AG09319 (cell line): ENCODE measurements around the gene CHMP1A.
"Not testable (repeated sequence)": the region's sequence is repeated elsewhere in the genome, so short reads cannot be mapped to it uniquely, and the experiment has no call there.

Experiments used
- DNase-seq: peaks from one replicate; pipeline ENCODE4 v3.0.0-alpha.2; 2010; ENCODE audit warnings: low read depth; ENCODE audit errors: extremely low read depth
- CTCF ChIP-seq: IDR thresholded peaks from 2 replicates; pipeline ENCODE4 v1.5.1; 2011; ENCODE audit warnings: low read depth, mild to moderate bottlenecking, inconsistent platforms, low read length, moderate library complexity

The CHMP1A gene

GRCh38 chr16:89700649-89701424 is 43.3 kb upstream of the CHMP1A start:
- TF ChIP-seq CTCF, result no peak
- no peak for DNase-seq

- DNase-seq, result peak; percentile 92
- TF ChIP-seq CTCF, result peak; percentile 57
These were observed 42.7 kb upstream of the CHMP1A start for GRCh38 chr16:89700100-89700648.

GRCh38 chr16:89699629-89700099 is 42.2 kb upstream of the CHMP1A start:
- not testable (repeated sequence) for DNase-seq

- not testable (repeated sequence) for DNase-seq
These were observed 41.2 kb upstream of the CHMP1A start for GRCh38 chr16:89698717-89699116.

GRCh38 chr16:89697616-89698331 is 40.3 kb upstream of the CHMP1A start:
- no peak for DNase-seq
- TF ChIP-seq CTCF, result no peak

- TF ChIP-seq CTCF, result no peak
- no peak for DNase-seq
These were observed 39.7 kb upstream of the CHMP1A start for GRCh38 chr16:89697161-89697615.

- no peak for DNase-seq
- TF ChIP-seq CTCF, result no peak
These were observed 39.2 kb upstream of the CHMP1A start for GRCh38 chr16:89696670-89697128.
